Measurements from ENCODE around the gene C2orf76. TPM values are rescaled to one million over a fixed set of nuclear protein-coding genes. Genes with fewer than 3 reads are reported as not detected.
"Not testable (repeated sequence)": the region's sequence is repeated elsewhere in the genome, so short reads cannot be mapped to it uniquely, and the experiment has no call there.

The C2orf76 gene
- total RNA-seq, 4 donors from 2014 or later: 2.9 to 11.3 TPM; not detected in 2

- TF ChIP-seq POLR2A (IDR thresholded peaks at IDR 0.05) (no peak), POLR2AphosphoS5 (IDR thresholded peaks at IDR 0.05) (no peak), CTCF (IDR thresholded peaks at IDR 0.05) (no peak), EP300 (IDR thresholded peaks at IDR 0.05; ENCODE audit: low read depth) (no peak)
Observed at GRCh38 chr2:119282146-119282995, 84.3 kb downstream of the C2orf76 start.

GRCh38 chr2:119280680-119281079, 86.0 kb downstream of the C2orf76 start:
- intact Hi-C loops (cut with DNase I; ENCODE audit: low total_unique reads): no loop called here
- WGBS, 2 donors (ENCODE audit: low coverage in 1 of 2): 83% methylated on average over 4 of the region's 4 CpGs; no CpG with 5 or more reads in 1 of the 2 donors
- Histone ChIP-seq H3K9me3 (no peaks in the 10 kb centered on the region), H3K27ac (no peak overlapping the region), H3K4me3 (no peak overlapping the region), H3K36me3 (no peaks in the 10 kb centered on the region), H3K27me3 (no peaks in the 10 kb centered on the region), H3K4me1 (no peaks in the 10 kb centered on the region)
- no peak for DNase-seq
- TF ChIP-seq POLR2A (IDR thresholded peaks at IDR 0.05) (no peak), EP300 (IDR thresholded peaks at IDR 0.05; ENCODE audit: low read depth) (no peak), POLR2AphosphoS5 (IDR thresholded peaks at IDR 0.05) (no peak), CTCF (IDR thresholded peaks at IDR 0.05) (no peak)
- in situ Hi-C loops (cut with MboI; ENCODE audit: low pct_ligation_motif_present in 1 of 4, low pct_unique_long_range_greater_than_20kb in 1 of 4, low sequenced_read_pairs in 3 of 4): loop anchor here (10.0 to 25.0 kb wide), 3 partner anchors 268 to 396 kb away; no protein-coding TSS in a partner anchor

More at GRCh38 chr2:119282146-119282995, 84.3 kb downstream of the C2orf76 start:
- Histone ChIP-seq H3K4me3 (no peak overlapping the region), H3K27me3 (no peaks in the 10 kb centered on the region), H3K4me1 (no peaks in the 10 kb centered on the region), H3K27ac (peak overlapping the region in 1 of 4 donors; percentile 5), H3K9me3 (no peaks in the 10 kb centered on the region), H3K36me3 (no peaks in the 10 kb centered on the region)
- in situ Hi-C loops (cut with MboI; ENCODE audit: low pct_ligation_motif_present in 1 of 4, low pct_unique_long_range_greater_than_20kb in 1 of 4, low sequenced_read_pairs in 3 of 4): loop anchor here (10.0 to 25.0 kb wide), 3 partner anchors 270 to 398 kb away; no protein-coding TSS in a partner anchor
- DNase-seq: no peak
- intact Hi-C loops (cut with DNase I; ENCODE audit: low total_unique reads): no loop called here
- 79 to 85% methylated on average over 11 to 21 of the region's 21 CpGs for WGBS, 2 donors (ENCODE audit: low coverage in 1 of 2)

- no peak for TF ChIP-seq EP300 (IDR thresholded peaks at IDR 0.05; ENCODE audit: low read depth)
- TF ChIP-seq POLR2AphosphoS5 (IDR thresholded peaks at IDR 0.05): no peak
- no peak for TF ChIP-seq CTCF (IDR thresholded peaks at IDR 0.05)
- TF ChIP-seq POLR2A (IDR thresholded peaks at IDR 0.05): no peak
- Histone ChIP-seq H3K36me3 (no peaks in the 10 kb centered on the region), H3K27me3 (no peaks in the 10 kb centered on the region), H3K27ac (no peak overlapping the region), H3K4me3 (no peak overlapping the region), H3K4me1 (no peaks in the 10 kb centered on the region), H3K9me3 (no peaks in the 10 kb centered on the region)
- no peak for DNase-seq
- intact Hi-C loops (cut with DNase I; ENCODE audit: low total_unique reads): no loop called here
- WGBS, 2 donors (ENCODE audit: low coverage in 1 of 2): 97% methylated on average over 6 of the region's 6 CpGs; no CpG with 5 or more reads in 1 of the 2 donors
- in situ Hi-C loops (cut with MboI; ENCODE audit: low pct_ligation_motif_present in 1 of 4, low pct_unique_long_range_greater_than_20kb in 1 of 4, low sequenced_read_pairs in 3 of 4): loop anchor here (10.0 to 25.0 kb wide), 3 partner anchors 267 to 395 kb away; no protein-coding TSS in a partner anchor
Observed at GRCh38 chr2:119279666-119280065, 87.0 kb downstream of the C2orf76 start.

- 83 to 88% methylated on average over 6 of the region's 6 CpGs for WGBS, 2 donors (ENCODE audit: low coverage in 1 of 2)
- H3K27me3 ChIP-seq: no peaks in the 10 kb centered on the region
- H3K36me3 ChIP-seq: no peaks in the 10 kb centered on the region
- no peak for TF ChIP-seq POLR2AphosphoS5 (IDR thresholded peaks at IDR 0.05)
- no peak for TF ChIP-seq CTCF (IDR thresholded peaks at IDR 0.05)
- no peak for TF ChIP-seq EP300 (IDR thresholded peaks at IDR 0.05; ENCODE audit: low read depth)
- no peak for TF ChIP-seq POLR2A (IDR thresholded peaks at IDR 0.05)
- H3K4me3 ChIP-seq: no peak overlapping the region
- no peaks in the 10 kb centered on the region for H3K9me3 ChIP-seq
- no peak for DNase-seq
- in situ Hi-C loops (cut with MboI; ENCODE audit: low pct_ligation_motif_present in 1 of 4, low pct_unique_long_range_greater_than_20kb in 1 of 4, low sequenced_read_pairs in 3 of 4) (loop anchor here in 3 of 4 donors (25.0 kb wide), 2 partner anchors 267 to 392 kb away; no protein-coding TSS in a partner anchor), intact Hi-C loops (cut with DNase I; ENCODE audit: low total_unique reads) (no loop called here)
- no peaks in the 10 kb centered on the region for H3K4me1 ChIP-seq
- H3K27ac ChIP-seq: no peak overlapping the region
Observed at GRCh38 chr2:119278946-119279345, 87.7 kb downstream of the C2orf76 start.

GRCh38 chr2:119278385-119278784, 88.2 kb downstream of the C2orf76 start:
- H3K9me3 ChIP-seq; H3K36me3 ChIP-seq; H3K4me1 ChIP-seq; H3K27ac ChIP-seq; DNase-seq; H3K27me3 ChIP-seq; intact Hi-C loops (cut with DNase I; ENCODE audit: low total_unique reads); H3K4me3 ChIP-seq: not testable (repeated sequence)
- 83 to 89% methylated on average over 2 of the region's 2 CpGs for WGBS, 2 donors (ENCODE audit: low coverage in 1 of 2)
- in situ Hi-C loops (cut with MboI; ENCODE audit: low pct_ligation_motif_present in 1 of 4, low pct_unique_long_range_greater_than_20kb in 1 of 4, low sequenced_read_pairs in 3 of 4): loop anchor here in 3 of 4 donors (25.0 kb wide), 2 partner anchors 266 to 391 kb away; no protein-coding TSS in a partner anchor
